Activated CD8-positive, alpha-beta memory T cell treated with anti-CD3 and anti-CD28 coated beads for 48 hours (primary cell): ENCODE results near the gene CAMSAP1.

Experiments used
- DNase-seq, 3 experiments: peaks; one replicate each; pipeline ENCODE4 v3.0.0-alpha.2; 2020; ENCODE audit warnings: low read depth in 2 of 3, low spot score in 2 of 3

The CAMSAP1 gene

GRCh38 chr9:135777623-135778177, 129.6 kb downstream of the CAMSAP1 start:
- DNase-seq, result no peak

- no peak for DNase-seq
Observed at GRCh38 chr9:135776893-135777622, 130.3 kb downstream of the CAMSAP1 start.

DNA sequence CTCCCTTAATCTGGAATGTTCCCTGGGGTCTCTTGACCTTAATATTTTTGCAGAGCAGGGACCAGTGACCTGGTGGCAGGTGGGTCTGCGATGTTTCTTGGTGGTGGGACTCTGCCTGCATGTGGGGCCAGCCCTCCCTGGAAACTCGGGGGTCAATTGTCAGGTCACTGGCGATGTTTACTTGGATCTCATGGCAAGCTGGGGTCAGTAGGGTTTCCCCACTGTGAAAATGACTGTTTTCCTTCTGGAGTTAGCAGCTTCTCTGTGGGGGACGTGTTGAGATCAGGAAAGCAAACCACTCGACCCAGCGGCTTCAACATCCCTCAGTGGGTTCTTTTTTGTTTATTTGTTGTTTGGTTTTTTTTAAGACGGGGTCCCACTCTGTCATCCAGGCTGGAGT, 131.4 kb downstream of the CAMSAP1 start:
- no peak for DNase-seq

GRCh38 chr9:135774794-135775525, 132.4 kb downstream of the CAMSAP1 start:
- no peak for DNase-seq

- no peak for DNase-seq
Observed at GRCh38 chr9:135774239-135774747, 133.1 kb downstream of the CAMSAP1 start.

GRCh38 chr9:135773530-135774238, 133.7 kb downstream of the CAMSAP1 start:
- DNase-seq, result no peak

DNA sequence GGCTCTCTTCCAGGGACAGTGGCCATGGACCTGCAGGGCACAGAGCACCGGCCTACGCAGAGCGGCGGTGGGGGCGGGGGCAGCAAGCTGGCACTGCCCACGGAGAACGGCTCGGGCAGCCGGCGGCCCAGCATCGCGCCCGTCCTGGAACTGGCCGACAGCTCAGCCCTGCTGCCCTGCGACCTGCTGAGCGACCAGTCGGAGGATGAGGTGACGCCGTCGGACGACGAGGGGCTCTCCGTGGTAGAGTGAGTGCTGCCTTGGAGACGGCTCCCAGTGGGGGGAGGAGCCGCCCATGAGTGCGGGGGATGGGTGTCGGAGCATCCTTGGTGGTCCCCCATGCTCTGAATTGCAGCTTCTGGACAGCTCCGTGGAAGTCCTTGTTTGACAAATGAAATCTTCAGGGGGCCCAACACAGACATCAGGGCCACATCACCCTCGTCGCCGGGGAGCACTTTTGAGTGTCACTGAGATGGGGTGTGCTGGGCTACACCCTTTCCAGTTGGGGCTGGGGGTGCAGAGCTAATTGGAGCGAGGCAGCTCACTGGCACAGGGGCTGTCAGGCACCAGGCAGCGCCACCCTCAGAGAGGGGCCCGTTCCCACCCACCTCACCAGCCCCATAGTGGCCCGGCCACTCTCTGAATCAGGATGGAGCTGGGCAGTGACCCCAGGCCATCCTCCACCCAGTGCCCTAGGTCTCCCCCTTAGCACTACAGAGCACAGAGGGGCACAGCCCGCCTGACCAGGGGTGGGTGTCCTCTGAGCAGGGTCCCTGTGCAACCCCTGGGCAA, 134.4 kb downstream of the CAMSAP1 start:
- no peak for DNase-seq

- no peak for DNase-seq
Observed at GRCh38 chr9:135772056-135772646, 135.2 kb downstream of the CAMSAP1 start.

DNA sequence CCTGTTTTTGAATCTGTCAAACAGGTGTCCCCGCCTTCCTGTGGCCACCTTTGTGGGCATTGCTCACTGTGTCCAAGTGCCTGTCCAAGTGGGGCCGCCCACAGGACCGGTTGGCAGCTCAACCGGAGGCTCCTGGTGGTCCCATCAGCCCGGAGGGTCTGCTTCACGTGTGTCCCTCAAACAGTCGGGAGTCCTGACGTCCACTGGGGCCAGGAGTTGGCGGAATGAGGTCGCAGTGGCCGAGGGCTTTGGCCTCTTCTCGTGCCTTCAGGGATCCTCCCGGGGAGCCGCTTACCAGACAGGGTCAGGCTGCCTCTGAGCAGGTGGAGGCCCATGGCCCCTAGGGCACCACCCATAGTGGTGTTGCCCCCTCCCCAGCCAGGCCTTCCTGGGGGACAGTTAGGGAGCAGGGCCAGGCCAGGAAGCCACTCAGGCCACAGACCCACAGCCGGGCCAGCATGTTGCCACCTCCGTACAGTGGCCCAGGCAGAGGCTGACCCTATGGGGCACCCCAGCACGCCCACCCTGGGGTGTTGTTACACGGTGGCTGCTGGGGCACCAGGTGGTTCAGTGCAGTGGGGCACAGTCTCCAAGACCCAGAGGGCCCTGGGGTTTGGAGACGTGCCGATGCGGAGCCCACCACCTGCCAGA, 135.8 kb downstream of the CAMSAP1 start:
- no peak for DNase-seq

GRCh38 chr9:135770771-135771170, 136.6 kb downstream of the CAMSAP1 start:
- DNase-seq, result no peak

DNA sequence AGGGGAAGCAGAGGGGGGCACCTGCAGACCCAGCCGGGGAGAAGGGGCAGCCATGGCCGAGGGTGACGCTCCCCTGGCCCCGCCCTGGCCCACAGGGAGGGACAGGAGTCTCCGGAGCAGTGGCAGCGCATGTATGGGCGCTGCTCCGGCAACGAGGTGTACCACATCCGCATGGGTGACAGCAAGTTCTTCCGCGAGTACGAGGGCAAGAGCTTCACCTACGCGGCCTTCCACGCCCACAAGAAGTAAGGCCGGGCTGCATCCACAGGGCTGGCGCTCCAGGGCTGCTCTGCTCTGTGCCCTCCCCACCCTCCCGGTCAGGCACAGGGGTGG, 137.2 kb downstream of the CAMSAP1 start:
- DNase-seq, result no peak

DNA sequence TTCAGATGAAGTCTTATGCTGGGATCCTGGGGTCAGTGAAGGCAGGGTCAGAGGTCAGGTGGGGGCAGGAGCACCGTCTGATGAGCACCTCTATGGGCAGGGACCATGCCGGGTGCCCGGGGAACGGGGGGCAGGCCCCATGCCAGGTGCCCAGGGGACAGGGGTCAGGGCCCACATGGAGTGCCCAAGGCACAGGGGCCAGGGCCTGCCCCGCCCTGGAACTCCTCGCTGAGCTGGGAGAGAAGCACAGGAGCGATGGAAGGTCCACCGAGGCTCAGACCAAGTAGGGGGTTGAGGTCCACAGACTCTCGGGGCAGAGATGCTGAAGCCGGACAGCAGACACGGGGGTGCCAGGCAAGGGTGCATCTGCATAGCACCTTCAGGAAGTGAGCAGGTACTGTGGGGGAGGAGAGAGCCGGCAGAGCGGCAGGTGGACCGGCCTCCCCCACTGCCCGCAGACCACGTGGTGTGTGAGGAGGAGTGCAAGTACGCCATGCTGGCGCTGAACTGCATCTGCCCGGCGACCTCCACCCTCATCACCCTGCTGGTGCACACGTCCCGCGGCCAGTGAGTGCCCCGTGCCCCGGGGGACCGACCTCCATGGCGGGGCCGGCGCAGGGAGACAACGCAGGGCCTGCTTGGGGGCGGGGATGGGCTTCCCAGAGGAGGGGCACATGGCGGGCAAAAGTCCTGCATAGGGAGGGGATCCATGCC, 137.7 kb downstream of the CAMSAP1 start:
- DNase-seq, result no peak

DNA sequence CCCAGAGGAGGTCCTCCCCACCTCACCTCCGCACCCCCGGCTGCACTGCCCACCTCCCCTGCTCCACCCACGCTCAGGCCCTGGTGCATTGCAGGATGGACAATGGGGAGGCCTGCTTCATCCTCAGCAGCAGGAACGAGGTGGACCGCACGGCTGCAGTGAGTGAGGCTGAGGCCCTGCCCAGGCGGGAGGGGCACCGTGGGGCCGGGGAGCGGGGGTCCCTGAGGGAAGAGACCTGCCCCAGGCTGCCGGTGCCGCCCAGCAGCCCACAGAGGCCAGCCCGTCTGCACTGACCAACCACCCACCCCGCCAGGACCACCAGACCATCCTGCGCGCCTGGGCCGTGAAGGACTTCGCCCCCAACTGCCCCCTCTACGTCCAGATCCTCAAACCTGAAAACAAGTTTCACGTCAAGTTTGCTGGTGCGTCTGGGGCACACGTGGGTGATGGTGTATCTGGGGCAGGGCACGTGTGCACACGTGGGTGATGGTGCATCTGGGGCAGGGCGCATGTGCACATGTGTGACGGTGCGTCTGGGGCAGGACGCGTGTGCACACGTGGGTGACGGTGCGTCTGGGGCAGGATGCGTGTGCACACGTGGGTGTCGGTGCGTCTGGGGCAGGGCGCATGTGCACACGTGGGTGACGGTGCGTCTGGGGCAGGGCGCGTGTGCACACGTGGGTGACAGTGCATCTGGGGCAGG, 138.7 kb downstream of the CAMSAP1 start:
- no peak for DNase-seq

- DNase-seq, result no peak
Observed at GRCh38 chr9:135766707-135767106, 140.6 kb downstream of the CAMSAP1 start.

DNA sequence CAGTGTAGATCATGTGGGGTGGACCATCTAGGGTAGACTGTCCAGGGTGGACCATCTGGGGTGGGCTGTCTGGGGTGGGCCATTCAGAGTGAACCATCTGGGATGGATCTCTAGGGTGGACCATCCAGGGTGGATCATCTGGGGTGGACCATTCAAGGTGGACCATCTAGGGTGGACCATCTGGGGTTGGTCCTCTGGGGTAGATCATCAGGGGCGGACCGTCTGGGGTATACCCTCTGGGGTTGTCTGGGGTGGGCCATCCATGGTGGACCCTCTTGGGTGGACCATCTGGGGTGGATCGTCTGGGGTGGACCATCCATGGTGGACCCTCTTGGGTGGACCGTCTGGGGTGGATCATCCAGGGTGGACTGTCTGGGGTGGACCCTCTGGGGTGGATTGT, 141.1 kb downstream of the CAMSAP1 start:
- DNase-seq, result no peak

GRCh38 chr9:135765416-135765815, 141.9 kb downstream of the CAMSAP1 start:
- DNase-seq, result no peak

GRCh38 chr9:135764731-135765130, 142.6 kb downstream of the CAMSAP1 start:
- DNase-seq, result no peak

DNA sequence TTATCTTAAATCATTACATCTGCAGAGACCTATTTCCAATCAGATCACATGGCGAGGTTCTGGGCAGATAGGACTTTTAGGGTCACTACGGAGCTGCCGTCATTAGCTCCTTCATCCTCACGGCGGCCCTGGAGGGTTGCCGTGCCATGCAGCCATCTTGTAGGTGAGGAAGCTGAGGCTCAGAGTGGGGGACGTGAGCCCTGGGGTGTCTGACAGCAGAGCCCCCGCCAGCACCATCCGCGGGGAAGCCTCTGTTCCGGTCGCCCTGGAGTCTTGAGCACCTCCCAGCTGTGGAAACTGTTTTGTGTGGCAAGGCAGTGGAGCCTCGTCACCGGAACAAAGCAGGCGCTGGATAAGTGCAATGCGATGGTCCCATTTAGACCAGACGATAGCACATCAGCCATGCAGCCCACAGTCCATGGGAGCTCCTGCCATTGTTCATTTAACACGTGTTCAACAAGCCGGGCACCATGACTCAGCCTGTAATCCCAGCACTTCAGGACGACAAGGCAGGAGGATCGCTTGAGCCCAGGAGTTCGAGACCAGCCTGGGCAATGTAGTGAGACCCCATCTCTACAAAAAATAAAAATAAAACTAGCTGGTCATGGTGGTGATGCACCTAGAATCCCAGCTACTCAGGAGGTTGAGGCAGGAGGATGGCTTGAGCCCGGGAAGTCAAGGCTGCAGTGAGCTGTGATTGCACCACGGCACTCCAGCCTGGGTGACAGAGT, 143.5 kb downstream of the CAMSAP1 start:
- DNase-seq, result no peak
